Stimulated activated CD4-positive, alpha-beta T cell treated with anti-CD3 and anti-CD28 coated beads, Interleukin-2, amount 100 ng/mL, for 48 hours (primary cell): ENCODE measurements around the gene TEX22.

ENCODE experiments used
- DNase-seq, 2 donors: peaks; one replicate each; pipeline ENCODE4 v3.0.0-alpha.2; 2020

TEX22 gene

DNA sequence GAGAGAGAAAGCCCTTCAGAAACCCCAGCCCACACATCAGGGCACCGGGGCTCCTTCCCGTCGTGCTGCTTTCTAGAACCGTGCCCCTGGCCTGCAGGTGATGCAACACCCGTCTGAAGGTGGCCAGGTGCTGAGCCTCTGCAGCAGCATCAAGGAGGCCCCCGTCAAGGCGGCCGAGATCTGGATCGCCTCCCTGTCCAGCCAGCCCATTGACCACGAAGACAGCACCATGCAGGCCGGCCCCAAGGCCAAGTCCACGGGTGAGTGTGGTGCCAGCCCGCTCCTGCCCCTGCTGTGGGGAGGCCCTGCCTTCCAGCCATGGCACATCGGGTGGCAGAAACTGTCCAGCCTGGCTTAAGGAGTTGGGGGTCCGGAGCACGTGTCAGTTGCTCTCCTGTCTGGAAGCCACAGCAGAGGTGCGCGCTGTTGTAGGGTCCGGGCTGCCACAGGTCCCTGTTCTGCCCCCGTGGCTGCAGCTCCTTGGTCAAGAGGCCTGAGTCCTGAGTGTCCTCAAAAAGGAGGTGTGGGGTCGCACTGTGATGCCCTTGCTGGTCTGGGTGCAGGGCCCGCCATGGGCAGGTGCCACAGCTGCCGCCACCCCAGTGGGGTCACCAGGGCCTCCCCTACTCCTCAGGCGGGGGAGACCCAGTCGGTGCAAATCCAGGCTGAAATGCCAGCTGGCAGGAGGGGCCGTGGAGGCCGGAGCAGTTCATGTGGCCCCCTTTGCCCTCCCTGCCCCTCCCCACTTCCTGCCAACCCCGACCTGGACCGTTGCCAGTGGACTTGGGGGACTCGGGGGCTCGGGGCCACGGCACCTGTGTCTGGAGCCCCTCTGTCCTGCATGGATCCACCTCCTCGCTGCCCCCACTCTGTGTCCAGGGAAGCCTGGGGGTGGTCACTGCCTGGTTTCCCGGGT lies 31.0 kb upstream of the TEX22 start:
- DNase-seq, result no peak

GRCh38 chr14:105368032-105368417 lies 30.3 kb upstream of the TEX22 start:
- no peak for DNase-seq

- no peak for DNase-seq
Measured at GRCh38 chr14:105368426-105368825, 29.9 kb upstream of the TEX22 start.

DNA sequence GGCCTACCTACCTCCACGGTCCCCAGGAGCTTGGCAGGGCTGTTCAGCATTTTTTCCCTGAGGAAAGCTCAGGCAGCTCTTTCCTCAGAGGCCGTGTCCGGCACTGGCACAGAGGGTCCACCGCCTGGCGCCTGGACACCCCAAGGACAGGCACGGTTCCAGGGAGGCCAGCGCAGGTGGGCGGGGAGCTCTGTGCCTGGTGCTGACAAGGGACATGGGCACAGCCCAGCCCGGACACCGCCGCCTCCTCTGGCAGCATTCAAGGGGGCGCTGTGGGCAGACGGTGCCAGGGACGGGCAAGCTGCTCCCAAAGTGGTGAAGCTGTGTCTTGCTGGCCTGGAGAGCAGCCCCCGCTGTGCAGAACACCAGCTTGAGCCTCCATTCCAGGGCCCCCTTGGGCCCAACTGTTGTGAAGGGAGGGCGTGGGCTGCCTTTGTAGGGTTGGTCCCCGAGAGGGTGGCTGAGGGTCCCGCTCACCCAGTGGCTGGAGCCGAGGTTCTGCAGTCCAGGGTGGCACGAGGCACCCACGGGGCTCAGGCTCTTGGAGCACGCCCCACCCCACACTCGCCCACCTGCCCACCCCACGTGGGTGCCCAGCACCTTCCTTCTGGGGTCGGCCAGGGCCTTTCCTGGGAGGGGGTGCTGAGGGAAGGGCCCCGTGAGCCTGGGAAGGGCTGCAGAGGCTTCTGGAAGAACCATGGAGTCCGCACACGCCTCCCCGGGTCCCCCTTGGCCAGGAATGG lies 29.3 kb upstream of the TEX22 start:
- DNase-seq, result no peak

DNA sequence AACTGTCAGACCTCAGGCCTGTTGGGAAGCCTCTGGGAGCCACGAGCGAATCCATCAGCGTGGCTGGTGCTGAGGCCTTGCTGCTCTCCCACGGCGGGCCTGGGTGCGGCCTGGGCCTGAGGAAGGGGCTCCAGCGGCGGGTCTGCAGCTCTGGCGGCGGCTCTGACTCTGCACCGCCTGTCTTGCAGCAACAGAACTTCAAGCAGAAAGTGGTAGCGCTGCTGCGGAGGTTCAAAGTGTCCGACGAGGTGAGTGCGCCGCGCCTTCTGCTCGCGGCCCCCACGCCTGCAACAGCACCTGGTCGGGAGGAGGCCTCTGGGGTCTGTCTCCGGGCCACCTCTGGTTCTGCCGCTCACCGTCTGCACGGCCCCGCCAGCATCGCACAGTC lies 28.7 kb upstream of the TEX22 start:
- DNase-seq, result no peak

GRCh38 chr14:105374389-105374788 lies 23.9 kb upstream of the TEX22 start:
- no peak for DNase-seq

DNA sequence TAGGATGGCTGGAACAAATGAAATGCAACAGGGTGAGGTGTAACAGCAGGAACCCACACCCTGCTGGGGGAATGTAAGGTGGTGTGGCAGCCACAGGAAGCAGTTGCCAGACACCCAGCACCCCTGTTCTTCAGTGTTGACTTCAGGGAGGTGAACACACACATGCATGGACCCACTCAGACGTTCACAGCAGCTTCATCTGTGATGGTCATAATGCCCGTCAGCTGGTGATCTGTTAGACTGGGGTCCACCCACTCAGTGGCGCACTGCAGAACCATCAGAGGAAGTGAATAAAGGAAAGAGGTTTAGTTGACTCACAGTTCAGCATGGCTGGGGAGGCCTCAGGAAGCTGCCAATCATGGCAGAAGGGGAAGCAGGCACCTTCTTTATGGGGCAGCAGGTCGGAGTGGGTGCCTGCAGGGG lies 22.7 kb upstream of the TEX22 start:
- peak; percentile 15 to 48 for DNase-seq

DNA sequence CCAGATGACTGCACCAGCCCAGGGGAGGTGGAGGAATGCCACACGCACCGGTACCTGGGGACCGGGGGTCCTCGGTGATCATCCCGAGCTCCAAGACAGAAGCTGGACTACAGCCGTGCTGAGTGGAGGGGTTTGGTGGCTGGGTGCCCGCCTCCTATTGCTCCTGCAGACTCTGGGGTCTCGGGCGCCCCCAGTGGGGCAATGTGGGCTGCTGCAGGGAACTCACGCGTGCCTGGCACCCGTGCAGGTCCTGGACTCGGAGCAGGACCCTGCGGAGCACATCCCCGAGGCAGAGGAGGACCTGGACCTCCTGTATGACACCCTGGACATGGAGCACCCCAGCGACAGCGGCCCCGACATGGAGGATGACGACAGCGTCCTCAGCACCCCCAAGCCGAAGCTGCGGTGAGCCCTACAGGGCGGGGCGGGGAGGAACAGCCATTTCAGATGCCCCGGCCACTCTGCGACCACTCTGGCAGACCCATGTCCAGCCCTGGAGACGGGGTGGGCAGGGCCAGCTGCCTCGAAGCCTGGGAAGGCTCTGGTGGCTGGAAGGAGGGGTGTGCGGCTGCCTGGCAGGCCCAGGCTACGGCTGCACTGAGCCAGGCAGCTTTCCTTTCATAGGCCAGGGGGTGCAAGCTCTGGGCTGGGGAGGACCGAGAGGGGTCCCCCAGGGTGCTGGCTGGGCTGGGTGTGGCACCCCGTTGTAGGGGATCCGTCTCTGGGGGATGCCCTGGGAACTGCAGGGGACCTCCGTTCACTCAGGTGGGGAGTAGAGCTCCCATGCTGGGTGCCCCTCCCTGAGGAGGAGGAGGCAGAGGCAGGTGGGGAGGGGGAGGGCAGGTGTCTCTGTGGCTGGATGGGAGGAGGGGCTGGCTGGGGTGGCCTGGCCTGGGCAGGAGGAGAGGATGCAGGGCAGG lies 21.6 kb upstream of the TEX22 start:
- no peak for DNase-seq

DNA sequence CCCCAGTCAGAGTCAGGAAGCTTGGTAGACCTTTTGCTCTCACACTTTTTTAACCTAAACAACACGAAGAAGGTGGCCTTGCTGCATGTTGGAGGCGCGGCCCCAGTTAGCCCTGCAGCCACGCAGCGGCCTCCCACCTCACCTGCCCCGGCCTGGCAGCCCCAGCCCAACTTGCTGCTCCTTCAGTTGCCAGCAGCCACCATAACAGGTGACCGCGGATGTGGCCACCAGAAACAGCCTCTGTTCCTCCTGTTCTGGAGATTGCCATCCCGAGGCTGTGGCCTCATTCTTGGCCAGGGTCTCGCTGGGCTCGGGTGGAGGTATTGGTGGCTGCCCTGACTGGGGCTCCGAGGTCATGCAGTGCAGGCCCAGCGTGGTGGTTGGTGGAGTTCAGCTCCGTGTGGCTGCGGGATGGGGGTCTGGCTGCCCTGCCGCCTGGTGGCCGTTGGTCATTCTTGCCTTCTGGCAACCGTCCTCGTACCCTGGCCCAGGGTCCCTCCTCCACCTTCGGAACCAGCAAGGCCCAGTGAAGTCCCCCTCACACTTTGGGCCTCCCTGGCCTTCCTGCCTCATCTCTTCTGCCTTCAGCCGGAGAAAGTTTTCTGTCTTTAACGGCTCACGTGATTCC lies 20.7 kb upstream of the TEX22 start:
- DNase-seq, result no peak

GRCh38 chr14:105378199-105378598 lies 20.1 kb upstream of the TEX22 start:
- DNase-seq, result no peak

- no peak for DNase-seq
Measured at GRCh38 chr14:105378873-105379685, 19.3 kb upstream of the TEX22 start.

- DNase-seq, result no peak
Measured at GRCh38 chr14:105379946-105380345, 18.4 kb upstream of the TEX22 start.

GRCh38 chr14:105380756-105381155 lies 17.6 kb upstream of the TEX22 start:
- DNase-seq, result no peak

DNA sequence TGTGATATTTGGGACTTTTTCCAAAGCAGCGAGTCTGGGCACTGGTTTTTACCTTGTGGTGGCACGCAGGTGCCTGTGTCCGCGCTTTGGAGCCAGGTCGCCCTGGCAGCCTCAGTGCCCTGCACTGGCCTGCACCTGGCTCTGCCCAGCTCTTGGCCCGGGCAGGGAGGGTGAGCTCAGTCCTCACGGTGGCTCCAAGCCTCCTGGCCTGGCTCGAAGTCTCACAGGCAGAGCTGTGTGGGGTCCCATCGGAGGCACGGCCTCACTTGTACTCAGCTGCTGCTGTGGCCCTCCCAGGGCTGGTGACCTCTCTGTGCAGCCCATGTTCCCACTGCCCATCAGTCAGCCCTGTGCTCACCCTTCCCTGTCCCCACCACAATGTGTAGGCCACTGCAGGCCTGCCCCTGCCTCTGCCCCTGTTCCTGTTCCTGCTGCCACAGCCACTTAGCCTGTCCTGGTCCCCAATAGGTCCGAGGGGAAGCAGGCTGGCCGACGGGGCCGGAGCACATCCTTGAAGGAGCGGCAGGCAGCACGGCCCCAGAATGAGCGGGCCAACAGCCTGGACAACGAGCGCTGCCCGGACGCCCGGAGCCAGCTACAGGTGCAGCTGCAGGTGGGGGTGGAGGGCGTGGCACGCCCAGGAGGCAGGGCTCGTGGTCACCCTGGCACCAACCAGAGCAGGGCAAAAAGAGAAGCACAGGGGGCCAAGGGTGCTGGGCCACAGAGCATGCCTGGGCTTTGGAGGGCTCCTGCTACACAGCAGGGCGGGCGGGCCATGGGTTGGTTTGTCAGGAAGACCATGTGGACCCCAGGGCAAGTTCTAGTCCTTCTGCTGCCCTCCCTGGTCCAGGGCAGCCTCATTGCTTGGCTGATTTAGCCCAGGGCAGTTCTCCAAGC lies 16.6 kb upstream of the TEX22 start:
- no peak for DNase-seq

DNA sequence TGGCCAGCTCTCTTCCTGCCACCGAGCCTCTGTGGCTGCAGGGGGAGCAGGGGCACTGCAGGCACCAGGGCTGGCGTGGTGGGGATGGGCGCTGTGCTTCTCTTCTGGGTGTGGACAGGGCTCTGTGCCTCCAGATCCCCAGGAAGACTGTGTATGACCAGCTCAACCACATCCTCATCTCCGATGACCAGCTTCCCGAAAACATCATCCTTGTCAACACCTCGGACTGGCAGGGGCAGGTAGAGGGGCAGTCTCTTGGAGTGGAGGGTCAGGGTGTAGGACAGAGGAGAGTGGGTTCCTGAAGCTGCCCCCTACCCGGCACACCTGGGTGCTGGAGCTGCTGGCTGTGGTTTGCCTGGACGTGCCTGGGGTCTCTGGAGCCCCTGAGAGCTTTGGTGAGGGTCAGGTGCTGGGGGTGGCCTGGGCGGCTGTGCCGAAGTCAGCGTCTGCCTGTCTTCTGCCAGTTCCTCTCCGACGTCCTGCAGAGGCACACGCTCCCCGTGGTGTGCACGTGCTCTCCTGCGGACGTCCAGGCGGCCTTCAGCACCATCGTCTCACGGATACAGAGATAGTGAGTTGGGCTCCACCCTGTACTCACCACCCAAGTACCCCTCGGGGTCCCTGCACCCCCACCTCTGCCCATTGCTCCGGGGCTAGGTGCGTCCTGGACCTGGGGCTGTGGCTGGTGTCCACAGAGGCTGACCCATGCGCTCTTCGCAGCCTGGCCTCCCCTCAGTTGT lies 15.8 kb upstream of the TEX22 start:
- DNase-seq, result no peak

GRCh38 chr14:105383083-105383730 lies 15.1 kb upstream of the TEX22 start:
- DNase-seq, result no peak

DNA sequence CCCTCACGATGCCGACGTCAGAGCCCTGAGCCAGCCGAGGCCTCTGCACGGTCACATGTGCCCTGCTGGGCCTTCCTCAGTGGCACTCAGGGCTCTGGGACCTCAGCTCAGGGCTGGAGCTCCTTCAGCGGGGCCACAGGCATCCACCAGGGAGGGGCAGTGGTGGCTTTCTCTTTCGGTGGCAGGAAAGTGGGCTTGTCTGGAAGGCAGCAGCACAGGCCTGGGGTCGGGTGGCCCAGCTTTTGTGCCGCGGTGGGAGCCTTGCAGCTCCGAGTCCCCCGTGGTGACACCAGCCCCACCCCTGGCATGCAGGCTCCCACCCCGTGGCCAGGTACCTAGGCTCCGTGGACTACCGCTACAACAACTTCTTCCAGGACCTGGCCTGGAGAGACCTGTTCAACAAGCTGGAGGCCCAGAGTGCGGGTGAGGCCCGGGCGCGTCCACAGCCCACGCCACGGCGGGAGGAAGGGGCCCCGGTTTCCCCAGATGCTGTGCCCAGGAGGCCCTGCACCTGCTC lies 14.2 kb upstream of the TEX22 start:
- DNase-seq, result no peak

DNA sequence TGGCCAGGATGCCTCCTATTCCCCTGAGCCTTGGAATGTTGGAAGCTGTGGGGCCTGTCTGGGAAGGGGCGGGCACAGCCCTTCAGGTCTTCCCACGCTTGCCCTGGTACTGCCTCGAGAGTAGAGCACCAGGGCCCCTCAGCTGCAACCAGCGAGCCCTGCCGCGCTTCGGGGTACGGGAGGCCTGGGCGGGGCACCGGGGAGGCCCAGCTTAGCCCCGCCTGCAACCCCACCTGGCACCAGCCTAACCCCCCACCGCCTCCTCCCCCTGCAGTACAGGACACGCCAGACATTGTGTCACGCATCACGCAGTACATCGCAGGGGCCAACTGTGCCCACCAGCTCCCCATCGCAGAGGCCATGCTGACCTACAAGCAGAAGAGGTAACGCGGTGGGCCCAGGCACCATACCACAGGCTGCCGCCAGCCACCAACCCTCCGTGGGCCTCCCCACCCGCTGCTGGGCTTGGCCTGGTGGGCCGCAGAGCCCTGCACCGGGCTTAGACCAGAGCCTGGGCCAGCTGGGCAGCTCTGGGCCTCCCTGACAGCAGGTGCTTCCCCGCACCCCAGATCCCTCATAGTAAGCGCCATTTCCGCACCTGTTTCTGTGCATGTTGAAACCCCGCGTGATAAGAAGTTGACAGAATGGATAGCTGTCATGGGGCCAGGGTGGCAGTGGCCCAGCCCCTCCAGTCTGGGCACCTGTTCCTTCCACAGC lies 13.6 kb upstream of the TEX22 start:
- DNase-seq, result no peak

- no peak for DNase-seq
Measured at GRCh38 chr14:105385322-105385637, 13.1 kb upstream of the TEX22 start.
